ENCODE data around the gene ZNF26.

GRCh38 chr12:132953771-132954170, 32.4 kb upstream of the ZNF26 start:
- TF ChIP-seq, protein P1, sequence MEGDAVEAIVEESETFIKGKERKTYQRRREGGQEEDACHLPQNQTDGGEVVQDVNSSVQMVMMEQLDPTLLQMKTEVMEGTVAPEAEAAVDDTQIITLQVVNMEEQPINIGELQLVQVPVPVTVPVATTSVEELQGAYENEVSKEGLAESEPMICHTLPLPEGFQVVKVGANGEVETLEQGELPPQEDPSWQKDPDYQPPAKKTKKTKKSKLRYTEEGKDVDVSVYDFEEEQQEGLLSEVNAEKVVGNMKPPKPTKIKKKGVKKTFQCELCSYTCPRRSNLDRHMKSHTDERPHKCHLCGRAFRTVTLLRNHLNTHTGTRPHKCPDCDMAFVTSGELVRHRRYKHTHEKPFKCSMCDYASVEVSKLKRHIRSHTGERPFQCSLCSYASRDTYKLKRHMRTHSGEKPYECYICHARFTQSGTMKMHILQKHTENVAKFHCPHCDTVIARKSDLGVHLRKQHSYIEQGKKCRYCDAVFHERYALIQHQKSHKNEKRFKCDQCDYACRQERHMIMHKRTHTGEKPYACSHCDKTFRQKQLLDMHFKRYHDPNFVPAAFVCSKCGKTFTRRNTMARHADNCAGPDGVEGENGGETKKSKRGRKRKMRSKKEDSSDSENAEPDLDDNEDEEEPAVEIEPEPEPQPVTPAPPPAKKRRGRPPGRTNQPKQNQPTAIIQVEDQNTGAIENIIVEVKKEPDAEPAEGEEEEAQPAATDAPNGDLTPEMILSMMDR (IDR thresholded peaks at IDR 0.05; ENCODE audit: low read depth, low read length, poor library complexity, severe bottlenecking) = no peak
- TF ChIP-seq EZH2phosphoT487 (IDR thresholded peaks at IDR 0.05; ENCODE audit: borderline replicate concordance, low read length) = no peak
